ENCODE measurements around the gene NSMCE1.

GRCh38 chr16:27287051-27287811, 18.7 kb upstream of the NSMCE1 start:
- no peak for TF ChIP-seq CTCF (IDR thresholded peaks at IDR 0.05 in 8 of 11, conservative IDR thresholded peaks at IDR 0.05 in 3 of 11)
- no peak for TF ChIP-seq POLR2A (IDR thresholded peaks at IDR 0.05)

All from spleen (tissue), 7 donors.